ENCODE measurements around the gene CYSTM1.

CYSTM1 gene

DNA sequence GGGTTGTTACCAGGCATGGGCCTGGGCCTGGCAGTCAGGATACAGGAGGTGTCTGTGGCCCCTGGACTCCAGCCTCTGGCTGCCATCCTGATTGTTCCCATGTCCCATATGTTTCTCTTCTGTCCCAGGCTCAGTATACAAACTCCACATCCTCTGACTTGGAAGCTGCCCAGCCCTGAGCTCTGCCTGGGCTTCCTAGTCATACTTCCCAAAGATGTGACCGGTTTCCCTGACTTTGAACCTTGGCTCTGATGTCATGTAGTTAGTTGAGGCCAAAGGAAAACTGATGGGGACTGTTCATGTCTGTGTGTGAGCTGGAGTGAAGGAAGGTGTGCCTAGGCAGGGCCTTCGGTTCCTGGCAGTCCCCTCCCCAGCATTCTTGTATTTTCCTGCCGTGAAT lies 50.4 kb downstream of the CYSTM1 start:
- Histone ChIP-seq H3K36me3 (ENCODE audit: insufficient read depth, low read length) (no peaks in the 10 kb centered on the region), H3K27me3 (ENCODE audit: insufficient read depth, low read length) (no peaks in the 10 kb centered on the region), H3K4me3 (ENCODE audit: low read length) (no peak overlapping the region), H2AFZ (ENCODE audit: low read depth, low read length) (no peak overlapping the region), H3K4me1 (ENCODE audit: insufficient read depth, low read length) (no peaks in the 10 kb centered on the region), H3K9me3 (ENCODE audit: low read length) (no peaks in the 10 kb centered on the region)

DNA sequence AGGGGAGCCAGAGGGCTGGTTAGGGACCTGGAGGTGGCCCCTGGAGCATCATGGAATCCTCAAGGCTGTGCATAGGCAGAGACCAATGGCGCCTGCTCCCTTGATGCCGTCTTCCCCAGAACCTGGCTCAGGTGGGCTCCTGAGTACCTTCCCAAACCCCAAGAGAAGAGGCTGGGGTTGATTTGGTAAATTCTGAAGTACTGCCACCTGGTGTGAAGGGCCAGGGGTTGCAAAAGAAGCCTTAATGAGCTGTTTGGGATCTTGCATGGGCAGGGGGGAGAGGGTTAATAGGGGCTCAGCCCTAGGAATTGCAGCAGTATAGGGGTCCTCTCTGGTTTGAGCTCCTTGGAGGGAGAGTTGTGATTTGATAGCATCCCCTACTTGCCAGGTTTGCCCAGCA lies 52.1 kb downstream of the CYSTM1 start:
- H3K4me3 ChIP-seq (ENCODE audit: low read length), result no peak overlapping the region
- H3K27me3 ChIP-seq (ENCODE audit: insufficient read depth, low read length), result no peaks in the 10 kb centered on the region
- no peaks in the 10 kb centered on the region for H3K9me3 ChIP-seq (ENCODE audit: low read length)
- no peaks in the 10 kb centered on the region for H3K4me1 ChIP-seq (ENCODE audit: insufficient read depth, low read length)
- H3K36me3 ChIP-seq (ENCODE audit: insufficient read depth, low read length), result no peaks in the 10 kb centered on the region
- no peak overlapping the region for H2AFZ ChIP-seq (ENCODE audit: low read depth, low read length)

DNA sequence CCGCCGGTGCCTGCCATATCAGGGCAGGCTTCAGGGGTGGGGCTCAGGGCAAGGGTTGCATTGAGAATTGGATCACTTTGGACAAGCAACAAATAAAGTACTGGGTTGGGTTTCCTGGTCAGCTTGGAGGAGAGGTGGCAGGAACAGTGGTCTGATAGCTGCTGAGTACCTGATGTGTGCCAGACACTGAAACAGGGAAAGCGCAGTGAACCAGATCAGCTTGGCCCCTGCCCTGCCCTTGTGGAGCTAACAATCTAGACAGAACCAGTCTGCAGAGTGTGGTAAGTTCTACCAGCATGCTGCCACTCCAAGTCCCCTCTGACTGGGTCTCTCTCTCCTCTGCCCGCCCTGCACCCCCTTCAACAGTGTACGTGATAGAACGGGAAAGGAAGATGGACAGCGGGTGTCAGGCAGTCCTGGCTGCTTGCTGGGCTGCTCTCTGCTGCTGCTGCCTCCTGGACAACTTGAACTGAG lies 53.4 kb downstream of the CYSTM1 start:
- Histone ChIP-seq H3K36me3 (ENCODE audit: insufficient read depth, low read length) (no peaks in the 10 kb centered on the region), H3K4me3 (ENCODE audit: low read length) (no peak overlapping the region), H3K4me1 (ENCODE audit: insufficient read depth, low read length) (no peaks in the 10 kb centered on the region), H2AFZ (ENCODE audit: low read depth, low read length) (no peak overlapping the region), H3K9me3 (ENCODE audit: low read length) (no peaks in the 10 kb centered on the region), H3K27me3 (ENCODE audit: insufficient read depth, low read length) (no peaks in the 10 kb centered on the region)

DNA sequence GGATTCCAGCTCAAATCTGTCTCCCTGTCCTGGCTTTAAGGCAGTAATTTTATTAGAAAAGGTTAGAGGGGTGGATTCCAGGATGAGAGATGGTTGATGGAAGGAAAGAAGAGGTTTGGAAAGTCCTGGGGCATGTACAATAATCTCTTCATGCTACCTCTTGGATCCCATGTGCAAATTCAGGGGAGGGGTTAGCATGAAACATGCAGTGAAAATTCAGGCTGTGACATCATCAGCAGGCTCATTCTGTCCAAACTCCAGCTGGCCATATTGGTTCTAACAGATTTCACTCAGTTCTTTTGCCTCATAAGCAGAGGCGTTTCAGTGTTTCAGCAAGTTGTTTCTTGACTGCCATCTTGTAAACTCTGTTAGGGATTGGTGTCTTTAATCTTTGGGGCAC lies 55.4 kb downstream of the CYSTM1 start:
- no peaks in the 10 kb centered on the region for H3K9me3 ChIP-seq (ENCODE audit: low read length)
- H2AFZ ChIP-seq (ENCODE audit: low read depth, low read length), result no peak overlapping the region
- H3K27me3 ChIP-seq (ENCODE audit: insufficient read depth, low read length), result no peaks in the 10 kb centered on the region
- H3K36me3 ChIP-seq (ENCODE audit: insufficient read depth, low read length), result no peaks in the 10 kb centered on the region
- no peak overlapping the region for H3K4me3 ChIP-seq (ENCODE audit: low read length)
- H3K4me1 ChIP-seq (ENCODE audit: insufficient read depth, low read length), result no peaks in the 10 kb centered on the region

DNA sequence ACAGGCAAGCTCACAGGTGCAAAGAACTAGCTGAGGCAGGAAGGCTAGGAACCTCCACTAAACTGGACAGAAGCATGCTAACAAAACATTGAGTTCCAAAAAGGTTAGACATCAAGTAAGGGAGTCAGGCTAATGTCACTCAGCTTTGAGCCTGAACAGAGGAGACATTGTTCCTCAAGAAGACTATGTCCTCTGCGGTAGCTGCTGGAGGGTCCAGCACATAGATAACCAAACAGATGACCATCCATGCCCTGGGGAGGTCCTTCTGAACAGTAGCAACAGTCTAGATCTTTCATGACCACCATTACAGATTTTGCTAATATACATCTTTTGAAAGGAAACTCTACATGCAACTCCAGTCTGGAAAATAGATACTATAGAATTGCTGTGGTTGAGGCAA lies 57.7 kb downstream of the CYSTM1 start:
- Histone ChIP-seq H3K4me1 (ENCODE audit: insufficient read depth, low read length) (no peaks in the 10 kb centered on the region), H2AFZ (ENCODE audit: low read depth, low read length) (no peak overlapping the region), H3K36me3 (ENCODE audit: insufficient read depth, low read length) (no peaks in the 10 kb centered on the region), H3K27me3 (ENCODE audit: insufficient read depth, low read length) (no peaks in the 10 kb centered on the region), H3K9me3 (ENCODE audit: low read length) (no peaks in the 10 kb centered on the region), H3K4me3 (ENCODE audit: low read length) (no peak overlapping the region)

DNA sequence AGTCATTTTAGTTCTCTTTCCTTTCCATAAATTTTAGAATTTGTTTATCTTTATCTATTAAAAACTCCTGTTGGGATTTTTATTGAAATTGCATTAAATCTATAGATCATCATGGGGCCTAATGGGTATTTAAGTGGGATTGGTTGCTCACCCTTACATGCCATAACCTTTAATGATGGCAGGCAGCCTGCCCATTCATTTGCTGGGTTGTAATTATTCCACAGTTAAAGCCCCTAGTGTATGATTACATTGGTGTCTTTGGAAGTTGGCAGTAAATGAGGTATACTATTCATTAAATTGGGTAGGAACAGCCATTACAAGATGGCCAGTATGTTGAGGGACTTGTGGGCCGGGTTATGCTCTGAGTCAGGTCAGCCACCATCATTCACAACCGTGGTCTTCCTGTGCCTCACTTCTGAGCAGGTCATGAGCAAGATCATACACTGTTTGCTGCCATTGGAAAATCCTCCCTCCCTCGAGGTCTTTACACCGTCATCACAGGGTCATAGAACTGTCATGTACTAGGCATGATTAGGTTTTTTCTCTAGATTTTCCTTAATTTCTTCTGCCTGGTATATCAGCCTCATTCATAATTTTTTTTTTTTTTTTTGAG lies 59.5 kb downstream of the CYSTM1 start:
- Histone ChIP-seq H3K4me1 (ENCODE audit: insufficient read depth, low read length) (no peaks in the 10 kb centered on the region), H2AFZ (ENCODE audit: low read depth, low read length) (no peak overlapping the region), H3K4me3 (ENCODE audit: low read length) (no peak overlapping the region), H3K9me3 (ENCODE audit: low read length) (no peaks in the 10 kb centered on the region), H3K27me3 (ENCODE audit: insufficient read depth, low read length) (no peaks in the 10 kb centered on the region), H3K36me3 (ENCODE audit: insufficient read depth, low read length) (no peaks in the 10 kb centered on the region)

DNA sequence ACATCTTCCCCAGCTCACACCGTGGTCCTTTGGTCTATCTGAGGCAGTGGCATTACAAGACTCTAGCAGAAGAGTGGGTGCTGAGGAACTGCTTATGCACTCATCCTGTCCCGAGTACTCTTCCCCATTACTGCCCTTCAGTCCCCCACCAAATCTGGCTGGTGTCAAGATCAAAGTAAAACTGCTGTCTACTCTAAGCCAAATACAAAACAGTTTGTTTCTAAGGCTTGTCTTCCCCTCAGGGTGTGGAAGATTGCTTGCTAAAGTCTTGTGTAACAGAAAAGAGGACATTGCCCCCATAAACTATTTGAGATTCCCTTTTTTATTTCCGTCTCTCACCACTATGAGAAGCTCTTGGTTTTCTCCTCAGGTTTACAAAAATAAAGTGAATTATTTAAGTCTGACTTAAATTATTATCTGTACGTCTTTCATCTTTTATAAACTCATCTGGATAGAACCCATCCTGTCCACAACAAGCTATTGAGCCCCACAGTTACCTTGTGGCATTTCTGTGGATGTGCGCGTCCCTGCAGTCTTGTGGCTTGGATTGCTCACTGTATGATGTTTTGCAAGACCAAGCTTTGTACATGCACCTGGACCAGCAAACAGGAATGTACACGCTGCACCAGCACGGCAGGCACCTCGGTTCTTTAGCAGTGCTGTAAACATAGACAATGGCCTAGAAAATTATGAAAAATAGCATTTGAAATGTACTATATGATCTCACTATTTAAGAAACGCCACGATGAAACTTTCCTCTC lies 61.0 kb downstream of the CYSTM1 start:
- Histone ChIP-seq H3K4me3 (ENCODE audit: low read length) (no peak overlapping the region), H2AFZ (ENCODE audit: low read depth, low read length) (no peak overlapping the region), H3K9me3 (ENCODE audit: low read length) (no peaks in the 10 kb centered on the region), H3K4me1 (ENCODE audit: insufficient read depth, low read length) (peaks cover 2% of the 10 kb centered on the region), H3K36me3 (ENCODE audit: insufficient read depth, low read length) (no peaks in the 10 kb centered on the region), H3K27me3 (ENCODE audit: insufficient read depth, low read length) (no peaks in the 10 kb centered on the region)

DNA sequence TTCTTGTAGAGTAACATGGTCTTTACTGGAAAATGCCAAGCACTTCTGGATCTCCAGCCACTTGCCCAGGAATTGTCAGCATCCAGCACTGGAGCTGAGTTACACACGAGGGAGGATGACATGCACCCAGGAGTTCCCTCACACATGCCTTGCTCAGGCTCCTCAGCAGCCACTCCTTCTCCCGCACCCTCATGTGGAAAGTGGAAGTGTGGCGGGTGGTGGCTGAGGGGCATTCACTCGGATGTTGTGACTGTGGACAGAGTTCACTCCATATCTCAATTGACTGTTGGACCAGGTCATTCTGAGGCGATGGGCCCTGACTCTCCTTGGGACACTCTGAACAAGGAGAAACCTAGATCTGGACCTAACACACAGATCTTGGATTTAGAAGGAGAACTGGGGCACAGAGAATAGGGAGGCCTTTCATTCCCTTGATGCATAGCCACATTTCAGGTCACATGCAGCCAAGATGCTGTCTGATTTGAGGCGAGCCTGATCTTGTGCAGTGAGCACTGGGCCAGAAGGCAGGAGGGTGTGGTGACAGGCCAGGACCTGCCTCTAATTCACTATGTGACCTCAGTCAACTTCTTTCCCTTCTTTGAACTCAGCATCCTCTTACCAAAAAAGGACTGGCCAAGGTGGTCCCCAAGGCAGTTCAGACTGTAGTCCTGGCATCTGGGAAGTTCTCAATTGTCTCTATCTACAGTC lies 62.1 kb downstream of the CYSTM1 start:
- peaks cover 12% of the 10 kb centered on the region for H3K4me1 ChIP-seq (ENCODE audit: insufficient read depth, low read length)
- no peaks in the 10 kb centered on the region for H3K36me3 ChIP-seq (ENCODE audit: insufficient read depth, low read length)
- H3K9me3 ChIP-seq (ENCODE audit: low read length), result no peaks in the 10 kb centered on the region
- no peak overlapping the region for H2AFZ ChIP-seq (ENCODE audit: low read depth, low read length)
- H3K4me3 ChIP-seq (ENCODE audit: low read length), result no peak overlapping the region
- H3K27me3 ChIP-seq (ENCODE audit: insufficient read depth, low read length), result no peaks in the 10 kb centered on the region

DNA sequence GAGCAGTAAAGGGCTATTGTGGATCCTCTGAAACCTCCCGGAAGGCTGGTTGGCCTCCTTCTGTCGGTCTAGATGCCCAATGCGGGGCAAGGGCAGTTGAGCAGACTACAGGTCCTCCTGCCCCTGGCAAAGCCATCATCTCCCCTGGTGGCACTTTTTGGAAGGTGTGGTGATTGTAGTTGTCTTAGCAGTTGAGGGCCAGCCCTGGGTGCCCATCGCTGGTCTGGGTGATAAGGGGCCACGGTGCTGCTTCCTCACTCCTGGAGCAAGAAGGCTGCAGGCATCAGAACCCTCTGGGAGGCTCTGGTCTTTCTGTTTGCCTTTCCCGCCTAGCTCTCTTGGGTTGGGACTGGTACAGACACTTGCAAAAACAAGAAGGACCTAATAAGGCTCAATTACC lies 63.8 kb downstream of the CYSTM1 start:
- H2AFZ ChIP-seq (ENCODE audit: low read depth, low read length), result no peak overlapping the region
- H3K4me3 ChIP-seq (ENCODE audit: low read length), result no peak overlapping the region
- no peaks in the 10 kb centered on the region for H3K27me3 ChIP-seq (ENCODE audit: insufficient read depth, low read length)
- H3K9me3 ChIP-seq (ENCODE audit: low read length), result no peaks in the 10 kb centered on the region
- H3K36me3 ChIP-seq (ENCODE audit: insufficient read depth, low read length), result no peaks in the 10 kb centered on the region
- peaks cover 14% of the 10 kb centered on the region for H3K4me1 ChIP-seq (ENCODE audit: insufficient read depth, low read length)

DNA sequence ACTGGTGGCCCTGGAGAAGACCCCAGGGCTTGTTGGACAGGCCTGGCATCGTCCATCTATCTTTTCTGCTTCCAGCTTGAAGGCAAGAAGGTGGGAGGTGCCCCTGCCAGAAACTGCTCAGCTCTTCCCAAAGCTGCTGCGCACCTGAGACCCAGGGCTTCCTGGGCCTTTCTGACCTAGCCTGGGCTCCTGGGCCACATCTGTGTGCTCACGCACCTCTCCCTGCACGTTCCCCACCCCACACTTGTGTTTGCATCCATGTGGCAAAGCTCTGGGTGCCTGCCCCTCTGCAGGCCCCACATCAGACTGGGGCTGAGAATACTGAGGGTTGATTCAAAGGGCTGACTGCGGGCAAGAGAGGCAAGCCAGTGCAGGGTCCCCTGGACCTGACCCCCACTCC lies 64.5 kb downstream of the CYSTM1 start:
- Histone ChIP-seq H2AFZ (ENCODE audit: low read depth, low read length) (no peak overlapping the region), H3K4me3 (ENCODE audit: low read length) (no peak overlapping the region), H3K4me1 (ENCODE audit: insufficient read depth, low read length) (peaks cover 14% of the 10 kb centered on the region), H3K27me3 (ENCODE audit: insufficient read depth, low read length) (no peaks in the 10 kb centered on the region), H3K36me3 (ENCODE audit: insufficient read depth, low read length) (no peaks in the 10 kb centered on the region), H3K9me3 (ENCODE audit: low read length) (no peaks in the 10 kb centered on the region)

DNA sequence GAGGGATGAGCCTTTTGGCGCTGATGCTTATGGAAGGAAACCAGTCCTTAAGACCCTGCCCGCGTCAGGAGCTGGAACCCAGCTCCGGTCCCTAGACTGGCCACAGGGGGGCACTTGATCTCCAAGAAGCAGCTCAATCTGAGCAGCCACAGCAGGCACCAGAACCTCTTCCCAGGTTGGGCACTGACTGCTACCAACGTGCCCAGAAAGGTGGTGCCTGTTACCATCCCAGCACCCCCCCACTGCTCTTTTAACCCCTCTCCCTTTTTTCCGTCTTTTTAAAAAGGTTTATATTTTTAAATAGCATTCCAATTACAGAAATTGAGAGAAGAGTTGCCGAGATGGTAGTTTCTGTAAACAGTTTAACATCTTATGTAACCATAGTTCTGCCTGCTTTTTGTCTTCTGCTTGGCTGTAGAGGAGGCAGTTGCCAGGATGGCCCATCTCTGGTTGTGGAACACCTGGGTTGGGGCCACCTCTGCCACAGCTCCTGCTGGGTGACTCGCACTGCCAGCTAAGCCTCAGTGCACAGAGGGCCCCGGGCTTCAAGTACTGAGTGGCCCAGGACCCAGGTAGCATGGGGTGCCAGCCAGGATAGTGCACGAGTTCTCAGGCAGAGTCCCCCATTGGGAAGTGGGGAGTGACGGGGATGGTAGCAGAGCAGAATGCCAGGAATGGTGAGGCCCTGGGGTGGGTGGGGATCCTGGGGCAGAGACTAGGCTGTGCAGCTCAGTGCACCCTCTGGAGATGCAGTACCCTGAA lies 65.1 kb downstream of the CYSTM1 start:
- no peaks in the 10 kb centered on the region for H3K27me3 ChIP-seq (ENCODE audit: insufficient read depth, low read length)
- H3K4me1 ChIP-seq (ENCODE audit: insufficient read depth, low read length), result peaks cover 17% of the 10 kb centered on the region
- no peak overlapping the region for H3K4me3 ChIP-seq (ENCODE audit: low read length)
- no peak overlapping the region for H2AFZ ChIP-seq (ENCODE audit: low read depth, low read length)
- peaks cover 3% of the 10 kb centered on the region for H3K36me3 ChIP-seq (ENCODE audit: insufficient read depth, low read length)
- H3K9me3 ChIP-seq (ENCODE audit: low read length), result no peaks in the 10 kb centered on the region

DNA sequence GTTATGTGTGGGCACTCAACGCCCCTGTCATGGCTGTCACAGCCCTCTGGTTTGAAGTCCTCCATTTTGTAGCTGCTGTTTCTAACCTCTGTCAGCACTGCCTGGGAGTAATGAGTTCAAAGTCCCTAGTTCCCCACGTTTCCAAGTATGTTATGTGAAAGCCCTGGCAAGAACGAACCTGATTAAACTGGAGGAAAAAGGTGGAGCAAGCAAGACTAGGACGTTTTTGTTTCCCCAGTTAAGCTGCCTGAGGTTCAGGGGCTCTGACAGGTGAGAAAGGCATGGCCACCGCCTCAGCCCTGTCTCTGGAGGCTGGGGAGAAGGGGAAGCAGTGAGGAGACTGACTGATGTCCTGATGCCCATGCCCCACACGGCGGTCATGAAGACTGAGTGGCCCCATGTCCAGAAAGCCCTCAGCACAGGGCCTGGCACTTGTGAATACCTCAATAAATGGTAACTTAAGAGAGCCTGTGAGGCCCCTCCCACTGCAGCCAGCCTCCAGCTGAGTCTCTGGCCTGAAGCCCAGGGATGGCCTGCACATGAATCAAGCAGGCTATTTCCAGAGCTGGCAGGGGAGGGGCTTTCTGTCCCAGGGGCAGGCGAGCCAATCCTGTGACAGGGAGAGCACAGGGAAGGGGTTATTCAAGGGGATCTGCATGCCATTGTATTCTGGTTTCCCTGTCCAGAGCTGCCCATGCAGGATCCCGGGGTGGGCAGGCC lies 66.2 kb downstream of the CYSTM1 start:
- Histone ChIP-seq H3K27me3 (ENCODE audit: insufficient read depth, low read length) (no peaks in the 10 kb centered on the region), H3K4me3 (ENCODE audit: low read length) (no peak overlapping the region), H3K36me3 (ENCODE audit: insufficient read depth, low read length) (peaks cover 5% of the 10 kb centered on the region), H3K4me1 (ENCODE audit: insufficient read depth, low read length) (peaks cover 20% of the 10 kb centered on the region), H3K9me3 (ENCODE audit: low read length) (no peaks in the 10 kb centered on the region), H2AFZ (ENCODE audit: low read depth, low read length) (no peak overlapping the region)
